HT-29 (cell line): ENCODE measurements around the gene ABCA10. TPM values are rescaled to one million over a fixed set of nuclear protein-coding genes. Genes with fewer than 3 reads are reported as not detected.
A peak's percentile ranks its signal among the peaks of the same experiment; 100 is the strongest.
"Not testable (repeated sequence)": the region's sequence is repeated elsewhere in the genome, so short reads cannot be mapped to it uniquely, and the experiment has no call there.

Source experiments
- DNase-seq: peaks from one replicate; pipeline ENCODE4 v3.0.0-alpha.2; 2015; ENCODE audit warnings: low spot score
- total RNA-seq: library from RNA; depleted of rRNA; stranded (reverse); fragments of >200 nt; shearing (Covaris generic); gene quantifications from 2 replicates; pipeline ENCODE4 v1.2.3, GENCODE V29; 2014; rRNA removed

The ABCA10 gene, protein sequence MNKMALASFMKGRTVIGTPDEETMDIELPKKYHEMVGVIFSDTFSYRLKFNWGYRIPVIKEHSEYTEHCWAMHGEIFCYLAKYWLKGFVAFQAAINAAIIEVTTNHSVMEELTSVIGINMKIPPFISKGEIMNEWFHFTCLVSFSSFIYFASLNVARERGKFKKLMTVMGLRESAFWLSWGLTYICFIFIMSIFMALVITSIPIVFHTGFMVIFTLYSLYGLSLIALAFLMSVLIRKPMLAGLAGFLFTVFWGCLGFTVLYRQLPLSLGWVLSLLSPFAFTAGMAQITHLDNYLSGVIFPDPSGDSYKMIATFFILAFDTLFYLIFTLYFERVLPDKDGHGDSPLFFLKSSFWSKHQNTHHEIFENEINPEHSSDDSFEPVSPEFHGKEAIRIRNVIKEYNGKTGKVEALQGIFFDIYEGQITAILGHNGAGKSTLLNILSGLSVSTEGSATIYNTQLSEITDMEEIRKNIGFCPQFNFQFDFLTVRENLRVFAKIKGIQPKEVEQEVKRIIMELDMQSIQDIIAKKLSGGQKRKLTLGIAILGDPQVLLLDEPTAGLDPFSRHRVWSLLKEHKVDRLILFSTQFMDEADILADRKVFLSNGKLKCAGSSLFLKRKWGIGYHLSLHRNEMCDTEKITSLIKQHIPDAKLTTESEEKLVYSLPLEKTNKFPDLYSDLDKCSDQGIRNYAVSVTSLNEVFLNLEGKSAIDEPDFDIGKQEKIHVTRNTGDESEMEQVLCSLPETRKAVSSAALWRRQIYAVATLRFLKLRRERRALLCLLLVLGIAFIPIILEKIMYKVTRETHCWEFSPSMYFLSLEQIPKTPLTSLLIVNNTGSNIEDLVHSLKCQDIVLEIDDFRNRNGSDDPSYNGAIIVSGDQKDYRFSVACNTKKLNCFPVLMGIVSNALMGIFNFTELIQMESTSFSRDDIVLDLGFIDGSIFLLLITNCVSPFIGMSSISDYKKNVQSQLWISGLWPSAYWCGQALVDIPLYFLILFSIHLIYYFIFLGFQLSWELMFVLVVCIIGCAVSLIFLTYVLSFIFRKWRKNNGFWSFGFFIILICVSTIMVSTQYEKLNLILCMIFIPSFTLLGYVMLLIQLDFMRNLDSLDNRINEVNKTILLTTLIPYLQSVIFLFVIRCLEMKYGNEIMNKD (N-terminal part only)
- total RNA-seq = 0.25 and 0.29 TPM in 2 replicates

DNA sequence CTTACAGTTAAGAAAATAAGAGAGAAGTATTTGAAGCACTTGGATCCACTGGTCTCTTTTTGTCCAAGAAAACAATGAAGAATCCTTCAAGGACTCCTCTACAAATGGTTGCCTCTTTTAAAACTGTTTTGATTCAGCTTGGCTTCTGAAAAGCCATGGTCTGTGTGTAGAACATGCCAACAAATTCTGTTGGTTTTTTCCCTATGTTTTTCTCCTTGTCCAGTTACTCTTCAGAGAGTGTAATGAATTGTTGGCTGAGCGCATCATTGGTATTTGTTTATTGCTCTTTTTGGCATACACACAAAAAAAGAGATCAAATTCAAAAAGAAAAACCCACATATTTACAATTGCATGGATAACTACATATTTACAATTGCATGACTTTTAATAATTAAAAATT, at the start of gene ABCA10:
Gene ABCA10 (minus strand): TSS at position 249 of the 400 bp plus-strand sequence. CDS start 3,466 bp downstream, outside the sequence.
- no peak for DNase-seq

DNA sequence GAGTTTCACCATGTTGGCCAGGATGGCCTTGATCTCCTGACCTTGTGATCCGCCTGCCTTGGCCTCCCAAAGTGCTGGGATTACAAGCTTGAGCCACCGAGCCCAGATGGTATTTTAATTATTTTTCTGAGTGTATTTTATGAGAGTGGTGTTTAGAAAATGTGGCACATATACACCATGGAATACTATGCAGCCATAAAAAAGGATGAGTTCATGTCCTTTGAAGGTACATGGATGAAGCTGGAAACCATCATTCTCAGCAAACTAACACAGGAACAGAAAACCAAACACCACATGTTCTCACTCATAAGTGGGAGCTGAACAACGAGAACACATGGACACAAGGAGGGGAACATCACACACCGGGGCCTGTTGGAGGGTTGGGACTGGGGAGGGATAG, 47.7 kb upstream of the ABCA10 start:
- not testable (repeated sequence) for DNase-seq

DNA sequence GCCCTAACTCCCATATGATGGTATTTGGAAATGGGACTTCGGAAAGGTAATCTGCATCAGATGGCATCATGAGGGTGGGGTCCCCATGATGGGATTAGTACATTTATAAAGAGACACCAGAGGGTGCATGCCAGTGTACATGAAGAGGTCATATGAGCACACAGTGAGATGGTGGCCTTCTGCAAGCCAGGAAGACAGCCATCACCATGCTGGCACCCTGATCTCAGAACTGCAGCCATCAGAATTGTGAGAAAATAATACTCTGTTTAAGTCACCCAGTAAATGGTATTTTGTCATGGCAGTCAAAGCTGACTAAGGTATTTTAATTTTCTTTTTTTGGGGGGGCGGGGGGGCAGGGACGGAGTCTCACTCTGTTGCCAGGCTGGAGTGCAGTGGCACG, 47.1 kb upstream of the ABCA10 start:
- no peak for DNase-seq

DNA sequence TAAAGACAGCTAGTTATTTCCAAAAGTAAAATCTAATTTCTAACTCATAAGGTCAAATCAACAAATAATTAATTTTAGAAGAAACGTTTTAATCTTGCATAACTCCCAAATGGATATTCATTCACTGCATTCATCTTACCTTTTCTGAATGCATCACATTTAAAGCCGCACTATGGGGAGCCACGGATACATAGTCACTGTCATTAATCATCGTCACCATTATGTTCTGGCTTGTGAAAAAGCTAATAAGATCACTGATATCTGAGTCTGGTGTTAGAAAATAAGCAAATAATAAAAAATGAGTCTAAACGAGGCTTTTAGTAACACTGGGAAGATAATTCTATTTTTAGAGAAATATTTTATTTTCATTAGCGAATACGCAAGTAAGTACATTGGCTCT, 42.4 kb upstream of the ABCA10 start:
- no peak for DNase-seq

DNA sequence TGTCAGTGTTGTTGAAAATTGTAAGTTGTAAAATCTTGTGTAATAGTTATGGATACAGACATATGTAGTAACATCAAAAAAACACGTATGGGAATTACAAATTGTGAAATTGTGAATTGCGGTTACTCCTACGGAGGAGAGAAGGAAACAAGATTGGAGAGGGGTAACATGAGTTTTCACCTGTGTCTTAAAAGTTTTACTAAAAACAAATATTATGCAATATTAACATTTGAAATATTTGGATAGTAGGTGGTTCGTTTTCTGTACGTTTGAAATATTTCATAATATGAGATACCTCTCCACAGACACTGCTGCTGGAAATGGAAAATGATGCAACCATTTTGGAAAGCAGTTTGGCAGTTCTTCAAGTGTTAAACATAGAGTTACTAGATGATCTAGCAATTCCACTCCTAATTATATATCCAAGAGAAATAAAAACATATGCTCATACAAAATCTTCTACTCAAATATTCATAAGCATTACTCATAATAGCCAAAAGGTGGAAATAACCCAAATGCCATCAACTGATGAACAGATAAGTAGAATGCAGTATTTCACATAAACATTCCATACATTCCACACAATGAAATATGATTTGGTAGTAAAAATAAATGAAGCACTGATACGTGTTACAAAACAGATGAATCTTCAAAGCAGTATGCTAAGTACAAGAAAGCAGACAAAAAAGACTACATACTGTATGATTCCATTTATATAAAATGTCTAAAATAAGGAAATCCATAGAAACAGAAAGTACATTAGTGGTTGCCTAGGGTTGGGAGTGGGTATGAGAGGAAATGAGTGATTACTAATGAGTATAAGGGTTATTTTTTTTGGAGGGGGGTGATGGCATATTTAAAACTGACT, 40.7 kb upstream of the ABCA10 start:
- DNase-seq = no peak

DNA sequence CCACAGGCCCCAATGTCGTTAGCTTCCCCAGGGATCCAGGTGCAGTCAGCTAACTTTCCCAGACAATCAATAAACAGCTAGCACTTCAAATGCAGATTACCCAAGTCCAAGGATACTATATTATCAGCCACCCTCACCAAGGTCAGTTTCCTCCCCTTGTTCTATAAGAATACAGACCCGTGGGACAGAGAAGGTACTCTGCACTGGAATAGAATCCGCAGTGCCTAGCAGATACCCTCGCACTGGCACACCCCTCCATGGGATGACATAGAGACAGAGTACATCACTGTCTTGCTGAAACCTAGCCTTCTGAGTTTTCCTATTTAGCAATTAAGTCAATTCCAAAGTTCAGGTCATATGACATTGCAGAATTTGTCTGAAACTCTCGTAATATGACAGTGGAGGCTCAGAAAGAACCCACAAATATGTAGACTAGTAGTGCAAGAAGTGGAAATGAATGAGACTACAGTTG, 40.0 kb upstream of the ABCA10 start:
- DNase-seq = no peak

DNA sequence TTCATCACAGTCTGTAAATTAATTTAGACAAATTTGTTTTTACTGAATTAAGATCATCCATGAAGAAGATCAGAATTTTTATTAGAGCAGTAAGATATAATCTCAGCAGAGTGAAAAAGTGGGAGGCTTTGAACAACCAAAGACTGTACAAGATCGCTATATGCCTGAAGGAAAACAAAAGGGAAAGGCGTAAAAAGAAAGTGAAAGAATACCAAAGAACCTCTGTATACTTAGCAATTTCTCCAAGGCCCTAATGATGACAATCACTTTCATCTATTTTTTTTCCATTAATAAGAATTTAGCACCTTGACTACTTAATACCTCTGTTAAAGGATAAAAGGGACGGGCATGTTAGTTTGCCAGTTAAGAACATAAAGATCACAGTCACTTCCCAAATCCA, 38.6 kb upstream of the ABCA10 start:
- no peak for DNase-seq

DNA sequence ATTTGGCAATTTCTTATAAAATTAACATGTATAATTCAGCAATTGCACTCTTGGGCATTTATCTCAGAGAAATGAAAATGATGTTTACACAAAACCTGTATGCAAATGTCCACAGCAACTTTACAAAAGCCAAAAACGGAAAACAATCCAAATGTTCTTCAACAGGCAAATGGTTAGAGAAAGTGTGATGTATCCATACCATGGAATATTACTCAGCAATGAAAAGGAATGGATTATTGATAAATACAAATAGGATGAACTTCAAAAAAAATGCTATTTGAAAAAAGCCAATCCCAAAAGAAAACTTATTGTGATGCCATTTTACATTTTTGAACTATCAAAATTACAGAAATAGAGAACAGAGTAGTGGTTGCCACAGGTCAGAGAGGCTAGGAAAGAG, 37.2 kb upstream of the ABCA10 start:
- DNase-seq = no peak

DNA sequence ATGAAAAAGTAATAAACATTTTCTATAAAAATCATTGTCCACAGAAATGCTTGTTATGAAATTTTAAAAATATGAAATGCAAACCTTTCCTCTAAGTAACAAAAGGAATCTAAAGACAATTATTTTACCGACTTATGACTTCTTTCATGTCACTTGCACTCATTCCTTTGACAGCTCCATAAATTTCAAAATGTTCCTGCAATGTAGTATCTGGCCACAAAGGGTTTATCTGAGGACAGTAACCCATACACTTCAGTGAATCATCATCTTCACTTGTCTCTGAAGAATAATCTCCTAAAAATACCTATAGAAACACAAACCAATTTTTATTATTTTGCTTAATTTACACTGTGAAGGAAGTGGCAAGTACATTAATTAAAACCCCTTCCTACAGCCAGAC, 25.6 kb upstream of the ABCA10 start:
- no peak for DNase-seq

DNA sequence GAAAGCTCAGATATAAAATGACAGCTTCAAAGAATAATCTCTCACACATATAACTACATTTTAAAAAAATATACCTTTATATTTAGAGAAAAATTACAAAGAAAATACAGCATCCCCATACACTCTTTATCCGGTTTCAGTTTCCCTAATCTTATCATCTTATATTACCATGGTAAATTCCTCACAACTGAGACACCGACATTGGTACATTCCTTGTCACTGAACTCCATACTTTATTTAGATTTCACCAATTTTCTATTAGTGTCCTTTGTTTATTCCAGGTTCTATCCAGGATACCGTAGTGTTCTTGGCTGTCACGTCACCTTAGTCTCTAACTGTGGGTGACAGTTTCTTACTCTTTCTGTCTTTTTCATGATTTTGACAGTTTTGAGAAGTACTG, 22.0 kb upstream of the ABCA10 start:
- DNase-seq = no peak

DNA sequence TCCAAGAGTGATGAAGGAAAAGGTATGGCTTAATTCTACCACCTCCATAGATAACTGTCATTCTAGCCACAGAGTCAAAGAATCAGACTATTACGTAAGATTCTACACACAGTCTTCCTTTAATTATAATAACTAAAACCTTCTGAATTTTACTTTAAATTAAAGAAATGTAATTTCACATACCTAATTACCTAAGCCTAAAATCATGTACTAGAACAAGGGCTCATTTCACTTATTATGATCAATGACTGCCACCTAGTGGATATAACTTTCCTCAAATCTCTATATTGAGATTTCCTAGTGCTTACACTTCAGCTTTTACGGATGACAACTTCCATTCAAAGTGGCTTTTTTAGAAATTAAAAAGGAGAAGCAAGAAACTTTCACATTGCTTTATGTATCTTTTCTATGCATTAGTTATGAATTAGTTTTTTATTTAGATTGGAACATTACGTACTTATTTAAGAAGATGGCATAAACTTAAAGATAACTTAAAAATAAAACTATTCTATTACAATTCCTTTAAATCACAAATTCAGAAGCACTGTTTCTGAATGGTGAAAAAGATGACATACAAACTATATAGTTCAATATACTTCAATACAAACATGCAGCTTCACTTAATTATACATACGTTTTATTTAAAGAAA, 18.2 kb upstream of the ABCA10 start:
- peak; percentile 67 for DNase-seq

DNA sequence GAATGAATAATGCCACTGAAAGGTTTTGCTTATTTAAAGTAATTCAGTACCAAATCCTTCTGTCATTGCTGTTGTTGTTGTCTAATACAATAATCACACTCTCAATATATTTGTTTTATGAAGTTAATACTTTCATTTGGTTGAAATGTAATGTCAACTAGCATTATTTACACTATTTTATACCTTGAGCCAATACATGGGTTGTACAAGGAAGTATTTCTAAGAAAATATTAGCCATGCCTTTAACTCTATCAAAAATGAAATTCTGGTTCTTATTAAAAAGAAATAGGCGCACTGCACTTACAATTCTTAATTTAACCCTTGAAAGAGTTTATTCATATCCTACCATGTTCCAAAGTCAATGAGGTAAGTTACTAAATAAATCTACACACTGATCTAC, 17.6 kb upstream of the ABCA10 start:
- DNase-seq = no peak

DNA sequence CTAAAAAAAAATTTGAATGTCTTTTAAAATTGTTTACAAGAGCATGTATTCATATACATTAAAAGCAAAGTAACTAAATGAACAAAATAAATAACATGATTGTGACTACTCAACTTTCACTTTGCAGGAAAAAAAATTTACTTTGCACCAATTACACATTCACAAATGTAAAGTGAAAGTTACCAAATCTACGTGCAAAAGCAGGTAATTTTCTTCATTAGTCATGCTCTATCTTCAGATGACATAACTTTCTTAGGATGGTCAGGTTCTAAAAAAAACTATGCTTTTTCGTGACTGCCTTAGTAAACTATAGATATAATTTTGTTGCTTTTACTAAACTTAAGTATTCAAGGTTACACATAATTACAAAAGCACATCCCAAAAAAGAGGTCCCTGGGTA, 17.0 kb upstream of the ABCA10 start:
- no peak for DNase-seq

DNA sequence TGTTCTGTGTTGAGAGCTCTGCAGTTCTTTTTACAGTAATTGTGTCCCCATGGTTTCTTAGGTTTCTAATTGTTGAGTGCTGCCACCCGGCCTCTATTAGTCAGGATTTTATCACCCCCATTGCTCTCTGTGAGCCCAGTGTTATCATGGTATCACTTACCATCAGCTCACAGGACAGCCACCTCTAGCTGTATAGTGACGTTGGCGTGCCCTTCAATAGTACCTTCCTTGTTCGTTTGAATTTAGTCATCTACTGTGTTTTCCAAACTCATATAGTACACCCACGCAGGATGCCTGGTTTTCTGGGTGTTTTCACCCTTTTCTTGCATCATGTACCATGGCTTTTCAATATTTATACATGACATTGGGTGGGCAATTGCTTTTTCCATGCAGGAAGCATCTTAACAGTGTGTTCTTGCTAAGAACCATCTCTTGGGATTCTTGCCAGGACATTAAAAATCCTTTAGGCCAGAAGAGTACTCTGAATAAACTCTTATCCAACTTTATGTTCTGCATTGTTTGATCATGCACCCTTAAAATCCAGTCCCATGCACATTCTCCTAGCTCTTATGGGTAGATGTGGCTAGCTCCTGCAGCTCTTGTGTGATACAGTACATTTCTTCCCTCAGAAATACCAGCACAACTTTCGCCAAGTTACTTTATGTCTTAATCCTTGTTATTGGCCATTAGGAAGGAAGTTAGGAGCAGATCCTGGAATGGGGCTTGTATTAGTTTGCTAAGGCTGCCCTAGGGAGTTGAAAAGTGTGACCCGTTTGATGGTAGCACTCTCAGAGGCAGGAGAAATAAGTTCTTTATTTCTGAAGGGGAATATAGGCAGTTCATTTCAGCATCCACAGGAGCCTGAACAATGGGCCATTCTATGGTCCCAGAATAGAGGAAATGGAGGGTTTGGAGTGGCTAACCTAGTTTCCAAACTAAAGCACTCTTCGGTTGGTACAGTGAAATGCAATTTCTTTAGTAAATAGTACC, 11.3 kb upstream of the ABCA10 start:
- no peak for DNase-seq

DNA sequence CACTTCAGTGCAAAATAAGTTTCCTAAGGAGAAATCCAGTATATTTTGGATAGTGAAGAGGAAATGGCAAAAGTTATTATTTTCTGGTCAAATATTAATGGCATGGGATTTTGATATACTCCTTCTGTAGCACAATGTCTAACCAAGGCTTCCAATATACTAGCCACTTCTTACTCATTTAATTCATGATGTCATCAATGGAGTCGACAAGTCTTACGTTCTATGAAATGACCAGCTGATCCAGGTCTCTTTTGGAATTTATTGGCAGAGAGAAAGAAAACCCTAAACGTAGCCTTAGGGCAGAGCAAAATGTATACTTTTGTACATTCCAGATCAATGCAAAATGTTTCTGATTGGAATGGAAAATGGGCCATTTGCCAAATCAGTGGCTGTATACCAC, 8.3 kb upstream of the ABCA10 start:
- DNase-seq = no peak

DNA sequence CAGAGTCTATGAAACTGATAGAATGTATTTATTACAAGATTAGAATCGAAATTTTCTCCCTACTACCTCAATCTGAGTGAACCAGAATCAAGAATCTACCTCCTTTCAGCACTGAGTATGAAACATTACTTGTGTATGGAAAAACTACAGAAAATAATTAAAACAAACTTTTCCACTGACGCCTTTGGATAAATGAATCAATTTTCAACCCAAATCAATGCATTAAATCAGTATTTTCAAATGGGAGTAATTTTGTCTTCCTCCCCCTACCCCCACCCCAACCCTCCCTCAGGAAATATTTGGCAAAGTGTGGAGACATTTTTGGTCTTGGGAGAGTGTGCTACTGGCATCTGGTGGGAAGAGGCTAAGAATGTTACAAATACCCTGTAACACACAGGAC, 7.8 kb upstream of the ABCA10 start:
- no peak for DNase-seq

DNA sequence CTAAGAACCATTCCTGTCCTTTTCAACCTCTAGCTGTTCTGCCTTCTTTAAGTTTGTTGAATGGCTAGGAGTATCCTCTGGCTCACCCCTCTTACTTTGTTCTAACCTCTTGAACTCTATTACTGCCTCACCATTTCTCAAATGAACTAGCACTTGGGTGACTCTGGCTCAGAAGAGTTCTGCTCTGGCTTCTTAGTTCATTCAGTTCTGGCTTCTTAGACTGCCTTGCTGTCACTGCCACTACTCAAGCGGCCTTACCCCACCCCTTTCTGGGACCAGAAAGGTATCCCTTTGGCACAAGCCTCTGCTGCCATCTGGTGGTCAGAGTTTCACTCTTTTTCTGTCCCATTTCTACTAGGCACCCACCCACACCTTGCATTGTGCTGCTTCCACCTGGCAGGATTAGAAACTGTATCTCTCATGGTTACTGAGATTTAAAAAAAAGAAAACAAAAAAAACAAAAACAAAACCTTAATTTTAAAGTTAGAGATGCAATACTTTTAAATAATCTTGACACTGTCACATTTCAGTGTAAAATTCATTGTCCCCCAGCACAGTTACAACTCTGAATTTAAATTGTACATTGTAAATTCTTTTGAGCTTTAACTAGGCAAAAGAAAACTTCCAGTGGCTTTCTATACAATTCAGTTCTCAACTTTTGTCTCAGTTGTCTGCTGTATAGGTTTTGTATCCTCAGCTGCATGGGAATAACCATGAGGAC, 6.9 kb upstream of the ABCA10 start:
- peak; percentile 99 for DNase-seq

DNA sequence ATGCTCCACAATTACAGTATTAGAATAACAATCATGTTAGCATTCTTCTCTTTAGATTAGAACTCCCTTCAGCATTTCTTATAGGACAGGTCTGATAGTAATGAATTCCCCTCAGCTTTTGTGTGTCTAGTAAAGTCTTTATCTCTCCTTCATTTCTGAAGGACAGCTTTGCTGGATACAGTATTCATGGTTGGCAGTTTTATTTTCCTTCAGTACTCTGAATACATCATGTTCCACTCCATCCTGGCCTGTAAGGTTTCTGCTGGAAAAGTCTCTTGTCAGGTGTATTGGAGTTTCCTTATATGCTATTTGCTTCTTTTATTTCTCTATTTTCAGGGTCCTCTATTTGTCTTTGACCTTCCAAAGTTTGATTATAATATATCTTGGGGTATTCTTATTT, 4.0 kb upstream of the ABCA10 start:
- no peak for DNase-seq

DNA sequence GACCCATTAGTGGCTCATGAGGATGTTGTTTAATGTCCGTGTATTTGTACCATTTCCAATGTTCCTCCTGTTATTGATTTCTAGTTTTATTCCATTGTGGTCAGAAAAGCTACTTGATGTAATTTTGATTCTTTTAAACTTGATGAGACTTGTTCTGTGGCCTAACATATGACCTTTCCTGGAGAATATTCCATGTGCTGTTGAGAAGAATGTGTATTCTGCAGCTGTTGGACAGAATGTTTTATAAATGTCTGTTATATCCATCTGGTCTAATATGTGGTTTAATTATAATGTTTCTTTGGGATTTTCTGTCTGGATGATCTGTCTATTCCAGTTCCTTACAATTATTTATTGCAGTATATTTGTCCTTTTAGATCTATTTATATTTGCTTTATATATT, 2.9 kb upstream of the ABCA10 start:
- DNase-seq = no peak
